Tibial artery (tissue), 4 donors: Measurements from ENCODE around the gene CCDC88B.

ENCODE experiments used
- DNase-seq, 2 donors: peaks; one replicate each; pipeline ENCODE4 v3.0.0-alpha.2; 2019
- H3K27ac ChIP-seq, 2 donors: fragments of 200-600 bp; sonication (generic) in 1 of 2; 1 replicate in 1 of 2; 2 replicates in 1 of 2; pipeline ENCODE4 v1.5.1; 2018 to 2019; ENCODE audit warnings: mild to moderate bottlenecking in 1 of 2
- H3K27me3 ChIP-seq, 2 donors: fragments of 200-600 bp; sonication (generic) in 1 of 2; one replicate each; pipeline versions ENCODE4 v1.5.1 to v1.6.0; 2016 to 2019
- H3K36me3 ChIP-seq, 3 donors: fragments of 200-600 bp; sonication (generic) in 2 of 3; one replicate each; pipeline ENCODE4 v1.5.1; 2016 to 2019; ENCODE audit warnings: mild to moderate bottlenecking in 2 of 3
- H3K4me1 ChIP-seq, 4 donors: fragments of 200-600 bp; sonication (generic) in 2 of 4; 1 replicate in 3 of 4; 2 replicates in 1 of 4; pipeline ENCODE4 v1.5.1; 2016 to 2019
- H3K4me3 ChIP-seq, 2 donors: fragments of 200-600 bp; sonication (generic) in 1 of 2; 1 replicate in 1 of 2; 2 replicates in 1 of 2; pipeline ENCODE4 v1.5.1; 2018 to 2019; ENCODE audit warnings: mild to moderate bottlenecking in 2 of 2
- H3K9me3 ChIP-seq, 3 donors: fragments of 200-600 bp; sonication (generic) in 1 of 3; one replicate each; pipeline ENCODE4 v1.5.1; 2016 to 2019
- CTCF ChIP-seq, 2 experiments: fragments of 200-600 bp in 1 of 2; fragments of 450-650 bp in 1 of 2; IDR thresholded peaks; one replicate each; pipeline ENCODE4 v1.5.1; 2017 to 2019; ENCODE audit warnings: antibody characterized with exemption in 2 of 2, mild to moderate bottlenecking in 1 of 2, moderate library complexity in 1 of 2
- intact Hi-C: fragments of 100-400 bp; cut with DNase I; formaldehyde crosslinking; loops from one replicate; pipeline ENCODE4 v1.15.0; 2023; ENCODE audit warnings: low total_unique reads

The CCDC88B gene

GRCh38 chr11:64355078-64355940, 15.3 kb downstream of the CCDC88B start:
- Histone ChIP-seq H3K27me3 (no peaks in the 10 kb centered on the region), H3K4me3 (peak overlapping the region; percentile 35 to 47), H3K9me3 (no peaks in the 10 kb centered on the region), H3K4me1 (peaks cover 0 to 44% (median 33%) of the 10 kb centered on the region in 4 donors), H3K27ac (peak overlapping the region; percentile 43 to 60), H3K36me3 (no peaks in the 10 kb centered on the region)
- TF ChIP-seq CTCF (IDR thresholded peaks at IDR 0.05): peak; percentile 63 to 67
- intact Hi-C loops: loop anchor here (2.0 kb wide), 1 partner anchor 37 kb away; the partner anchor contains the start of gene PRDX5
- DNase-seq: peak; percentile 78 to 91

GRCh38 chr11:64356498-64357411, 16.8 kb downstream of the CCDC88B start:
- Histone ChIP-seq H3K27me3 (no peaks in the 10 kb centered on the region), H3K9me3 (no peaks in the 10 kb centered on the region), H3K4me3 (no peak overlapping the region), H3K36me3 (peaks cover 5 to 10% (median 10%) of the 10 kb centered on the region in 3 donors), H3K27ac (peak overlapping the region; percentile 79 to 94), H3K4me1 (peaks cover 0 to 51% (median 36%) of the 10 kb centered on the region in 4 donors)
- intact Hi-C loops: no loop called here
- TF ChIP-seq CTCF (IDR thresholded peaks at IDR 0.05): no peak
- DNase-seq: no peak

- DNase-seq: no peak
- no peak for TF ChIP-seq CTCF (IDR thresholded peaks at IDR 0.05)
- peaks cover 12 to 17% (median 16%) of the 10 kb centered on the region in 3 donors for H3K36me3 ChIP-seq
- H3K4me1 ChIP-seq: peaks cover 0 to 51% (median 36%) of the 10 kb centered on the region in 4 donors
- peak overlapping the region; percentile 79 to 94 for H3K27ac ChIP-seq
- H3K9me3 ChIP-seq: no peaks in the 10 kb centered on the region
- intact Hi-C loops: no loop called here
- no peak overlapping the region for H3K4me3 ChIP-seq
- no peaks in the 10 kb centered on the region for H3K27me3 ChIP-seq
Observed at GRCh38 chr11:64357446-64357845, 17.4 kb downstream of the CCDC88B start.

GRCh38 chr11:64357904-64358535, 18.0 kb downstream of the CCDC88B start:
- intact Hi-C loops: no loop called here
- no peaks in the 10 kb centered on the region for H3K27me3 ChIP-seq
- H3K27ac ChIP-seq: peak overlapping the region; percentile 79 to 94
- no peak for TF ChIP-seq CTCF (IDR thresholded peaks at IDR 0.05)
- peaks cover 17 to 23% (median 22%) of the 10 kb centered on the region in 3 donors for H3K36me3 ChIP-seq
- peaks cover 0 to 51% (median 36%) of the 10 kb centered on the region in 4 donors for H3K4me1 ChIP-seq
- H3K4me3 ChIP-seq: peak overlapping the region; percentile 70 to 86
- H3K9me3 ChIP-seq: no peaks in the 10 kb centered on the region
- no peak for DNase-seq

- peak in 1 of 2 donors; percentile 72 for DNase-seq
- Histone ChIP-seq H3K36me3 (peaks cover 21 to 28% (median 26%) of the 10 kb centered on the region in 3 donors), H3K27ac (peak overlapping the region; percentile 79 to 94), H3K27me3 (no peaks in the 10 kb centered on the region), H3K4me1 (peaks cover 0 to 51% (median 36%) of the 10 kb centered on the region in 4 donors), H3K9me3 (no peaks in the 10 kb centered on the region), H3K4me3 (peak overlapping the region; percentile 70 to 86)
- intact Hi-C loops: no loop called here
- no peak for TF ChIP-seq CTCF (IDR thresholded peaks at IDR 0.05)
Observed at GRCh38 chr11:64358536-64358906, 18.5 kb downstream of the CCDC88B start.
